OCI-LY7 (cell line): Measurements from ENCODE around the gene KRTCAP2.

Source experiments
- CTCF ChIP-seq: fragments of 200-600 bp; sonication (generic); conservative IDR thresholded peaks from 2 replicates; pipeline ENCODE4 v1.5.1; 2014; ENCODE audit warnings: mild to moderate bottlenecking, antibody characterized with exemption, low read length, moderate library complexity, mixed read lengths
- EZH2phosphoT487 ChIP-seq: fragments of 200-600 bp; sonication (generic); IDR thresholded peaks from 2 replicates; pipeline ENCODE4 v1.6.1; 2018; ENCODE audit warnings: low read depth, borderline replicate concordance, mild to moderate bottlenecking, mixed run types, antibody characterized with exemption, low read length, moderate library complexity, mixed read lengths

- no peak for TF ChIP-seq CTCF
- no peak for TF ChIP-seq EZH2phosphoT487
These were observed 1.5 kb upstream of the KRTCAP2 start for GRCh38 chr1:155174324-155175280.
